ENCODE measurements around the gene NUDT13.

NUDT13 gene

GRCh38 chr10:73093922-73094850, 16.1 kb upstream of the NUDT13 start:
- TF ChIP-seq, protein P1, sequence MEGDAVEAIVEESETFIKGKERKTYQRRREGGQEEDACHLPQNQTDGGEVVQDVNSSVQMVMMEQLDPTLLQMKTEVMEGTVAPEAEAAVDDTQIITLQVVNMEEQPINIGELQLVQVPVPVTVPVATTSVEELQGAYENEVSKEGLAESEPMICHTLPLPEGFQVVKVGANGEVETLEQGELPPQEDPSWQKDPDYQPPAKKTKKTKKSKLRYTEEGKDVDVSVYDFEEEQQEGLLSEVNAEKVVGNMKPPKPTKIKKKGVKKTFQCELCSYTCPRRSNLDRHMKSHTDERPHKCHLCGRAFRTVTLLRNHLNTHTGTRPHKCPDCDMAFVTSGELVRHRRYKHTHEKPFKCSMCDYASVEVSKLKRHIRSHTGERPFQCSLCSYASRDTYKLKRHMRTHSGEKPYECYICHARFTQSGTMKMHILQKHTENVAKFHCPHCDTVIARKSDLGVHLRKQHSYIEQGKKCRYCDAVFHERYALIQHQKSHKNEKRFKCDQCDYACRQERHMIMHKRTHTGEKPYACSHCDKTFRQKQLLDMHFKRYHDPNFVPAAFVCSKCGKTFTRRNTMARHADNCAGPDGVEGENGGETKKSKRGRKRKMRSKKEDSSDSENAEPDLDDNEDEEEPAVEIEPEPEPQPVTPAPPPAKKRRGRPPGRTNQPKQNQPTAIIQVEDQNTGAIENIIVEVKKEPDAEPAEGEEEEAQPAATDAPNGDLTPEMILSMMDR (IDR thresholded peaks at IDR 0.05; ENCODE audit: insufficient read depth, low read length): no peak
- TF ChIP-seq SPI1 (IDR thresholded peaks at IDR 0.05; ENCODE audit: borderline replicate concordance, low read depth) (no peak), GABPA (IDR thresholded peaks at IDR 0.05; ENCODE audit: low read depth) (no peak), REST (IDR thresholded peaks at IDR 0.05; ENCODE audit: insufficient replicate concordance, low read depth) (no peak), POLR2AphosphoS5 (IDR thresholded peaks at IDR 0.05; ENCODE audit: low read depth) (no peak)
- DNase-seq (ENCODE audit: low read depth in 1 of 2, low spot score in 1 of 2): no peak
- no peaks in the 10 kb centered on the region for H3K27me3 ChIP-seq (ENCODE audit: insufficient read depth, poor library complexity, severe bottlenecking)
- H3K27ac ChIP-seq (replicated peaks): no peak overlapping the region
- peak overlapping the region; percentile 80 for H3K4me3 ChIP-seq (replicated peaks; ENCODE audit: insufficient read depth, low read length)

DNA sequence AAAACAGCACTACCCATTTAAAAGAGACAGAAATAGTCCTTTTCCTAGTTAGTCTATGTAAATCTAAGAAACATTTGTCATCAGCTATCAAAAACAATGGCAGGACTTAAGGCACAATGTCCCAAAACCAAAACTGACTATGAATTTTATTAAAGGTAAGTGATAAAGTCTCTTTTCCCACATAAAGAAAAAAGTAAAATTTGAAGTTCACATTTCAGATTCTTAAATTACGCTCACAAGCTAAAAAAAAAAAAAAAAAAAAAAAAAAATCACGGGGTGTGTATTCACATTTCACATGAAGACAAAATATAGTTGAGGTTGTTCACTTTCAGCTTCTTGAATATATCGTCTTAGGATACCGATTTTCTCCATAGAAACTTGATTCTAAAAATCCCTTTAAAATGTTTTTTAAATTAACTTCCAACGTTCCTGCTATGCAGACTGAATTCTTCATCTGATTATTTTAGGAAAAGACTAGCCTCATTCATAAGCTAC, 15.2 kb upstream of the NUDT13 start:
- Histone ChIP-seq H3K27ac (replicated peaks) (peak overlapping the region; percentile 91), H3K27me3 (ENCODE audit: insufficient read depth, poor library complexity, severe bottlenecking) (no peaks in the 10 kb centered on the region), H3K4me3 (replicated peaks; ENCODE audit: insufficient read depth, low read length) (peak overlapping the region; percentile 80)
- DNase-seq (ENCODE audit: low read depth in 1 of 2, low spot score in 1 of 2): no peak
- no peak for TF ChIP-seq REST (IDR thresholded peaks at IDR 0.05; ENCODE audit: insufficient replicate concordance, low read depth)
- no peak for TF ChIP-seq SPI1 (IDR thresholded peaks at IDR 0.05; ENCODE audit: borderline replicate concordance, low read depth)
- TF ChIP-seq, protein P1 (IDR thresholded peaks at IDR 0.05; ENCODE audit: insufficient read depth, low read length): no peak
- no peak for TF ChIP-seq GABPA (IDR thresholded peaks at IDR 0.05; ENCODE audit: low read depth)
- no peak for TF ChIP-seq POLR2AphosphoS5 (IDR thresholded peaks at IDR 0.05; ENCODE audit: low read depth)

GRCh38 chr10:73095481-73096021, 14.7 kb upstream of the NUDT13 start:
- DNase-seq (ENCODE audit: low read depth in 1 of 2, low spot score in 1 of 2): peak in 1 of 2 experiments; percentile 49
- no peaks in the 10 kb centered on the region for H3K27me3 ChIP-seq (ENCODE audit: insufficient read depth, poor library complexity, severe bottlenecking)
- H3K4me3 ChIP-seq (replicated peaks; ENCODE audit: insufficient read depth, low read length): peak overlapping the region; percentile 80
- peak overlapping the region; percentile 91 for H3K27ac ChIP-seq (replicated peaks)
- no peak for TF ChIP-seq GABPA (IDR thresholded peaks at IDR 0.05; ENCODE audit: low read depth)
- no peak for TF ChIP-seq REST (IDR thresholded peaks at IDR 0.05; ENCODE audit: insufficient replicate concordance, low read depth)
- TF ChIP-seq, protein P1 (IDR thresholded peaks at IDR 0.05; ENCODE audit: insufficient read depth, low read length): no peak

Data from HL-60 (cell line).